HG02943 (cell line): ENCODE data around the gene CCRL2.
"Not testable (repeated sequence)": the region's sequence is repeated elsewhere in the genome, so short reads cannot be mapped to it uniquely, and the experiment has no call there.

Source experiments
- ATAC-seq: cut with Tn5 transposase; IDR thresholded peaks from one replicate; pipeline ENCODE4 v1.9.1; 2021; ENCODE audit warnings: mild to moderate bottlenecking, low read depth, moderate library complexity; ENCODE audit not compliant: unreplicated experiment

Gene CCRL2

GRCh38 chr3:46427404-46427803 lies 20.3 kb downstream of the CCRL2 start:
- ATAC-seq = not testable (repeated sequence)

GRCh38 chr3:46427916-46428833 lies 21.1 kb downstream of the CCRL2 start:
- ATAC-seq = no peak

DNA sequence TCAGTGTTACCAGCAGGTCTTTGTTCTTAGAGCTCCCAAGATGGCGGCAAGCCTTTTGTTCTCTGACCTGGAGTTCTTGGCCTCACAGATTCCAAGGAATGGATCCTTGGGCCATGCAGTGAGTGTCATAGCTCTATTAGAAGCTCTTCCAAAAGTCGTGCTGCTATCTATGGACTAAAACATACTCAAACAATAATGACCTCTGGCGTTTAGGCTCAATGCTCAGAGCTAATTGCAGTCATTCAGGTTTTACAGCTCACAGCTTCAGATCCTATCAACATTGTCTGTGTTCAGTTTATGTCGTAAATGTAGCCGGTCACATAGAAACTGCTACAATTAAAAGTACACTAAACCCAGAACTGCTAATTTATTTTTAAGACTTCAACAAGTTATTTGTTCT lies 22.2 kb downstream of the CCRL2 start:
- no peak for ATAC-seq

GRCh38 chr3:46429671-46430070 lies 22.6 kb downstream of the CCRL2 start:
- ATAC-seq = no peak

GRCh38 chr3:46430879-46431278 lies 23.8 kb downstream of the CCRL2 start:
- not testable (repeated sequence) for ATAC-seq

DNA sequence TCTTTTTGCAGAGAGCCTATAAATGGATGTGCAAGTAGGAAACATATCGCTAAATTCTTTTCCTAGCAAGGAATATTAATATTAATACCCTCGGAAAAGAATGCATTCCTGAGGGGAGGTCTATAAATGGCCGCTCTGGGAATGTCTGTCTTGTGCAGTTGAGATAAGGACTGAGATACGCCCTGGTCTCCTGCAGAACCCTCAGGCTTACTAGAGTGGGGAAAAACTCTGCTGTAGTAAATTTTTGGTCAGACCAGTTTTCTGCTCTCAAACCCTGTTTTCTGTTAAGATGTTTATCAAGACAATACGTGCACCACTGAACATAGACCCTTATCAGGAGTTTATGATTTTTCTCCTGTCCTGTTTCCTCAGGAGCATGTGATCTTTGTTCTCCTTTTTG lies 24.8 kb downstream of the CCRL2 start:
- ATAC-seq = not testable (repeated sequence)

DNA sequence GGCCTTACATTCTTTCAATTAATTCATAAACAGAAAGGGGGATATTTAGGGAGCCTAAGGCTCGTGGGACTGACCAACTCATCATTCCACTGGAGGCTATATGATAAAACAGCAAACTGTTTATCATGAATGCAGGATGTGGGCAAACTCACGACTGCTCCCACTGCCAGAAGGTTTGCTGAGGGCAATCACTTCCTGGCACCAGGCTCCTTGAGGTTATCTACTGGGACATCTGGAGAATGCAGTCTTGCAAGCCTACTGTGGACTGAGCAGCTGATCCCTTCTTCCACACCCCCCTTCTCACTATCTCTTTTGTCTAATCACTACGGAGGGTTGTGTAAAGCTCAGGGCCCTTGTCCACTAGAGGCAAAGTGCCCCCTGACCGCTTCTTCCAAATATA lies 26.1 kb downstream of the CCRL2 start:
- ATAC-seq = not testable (repeated sequence)

- ATAC-seq = no peak
Observed at GRCh38 chr3:46433841-46434240, 26.8 kb downstream of the CCRL2 start.

DNA sequence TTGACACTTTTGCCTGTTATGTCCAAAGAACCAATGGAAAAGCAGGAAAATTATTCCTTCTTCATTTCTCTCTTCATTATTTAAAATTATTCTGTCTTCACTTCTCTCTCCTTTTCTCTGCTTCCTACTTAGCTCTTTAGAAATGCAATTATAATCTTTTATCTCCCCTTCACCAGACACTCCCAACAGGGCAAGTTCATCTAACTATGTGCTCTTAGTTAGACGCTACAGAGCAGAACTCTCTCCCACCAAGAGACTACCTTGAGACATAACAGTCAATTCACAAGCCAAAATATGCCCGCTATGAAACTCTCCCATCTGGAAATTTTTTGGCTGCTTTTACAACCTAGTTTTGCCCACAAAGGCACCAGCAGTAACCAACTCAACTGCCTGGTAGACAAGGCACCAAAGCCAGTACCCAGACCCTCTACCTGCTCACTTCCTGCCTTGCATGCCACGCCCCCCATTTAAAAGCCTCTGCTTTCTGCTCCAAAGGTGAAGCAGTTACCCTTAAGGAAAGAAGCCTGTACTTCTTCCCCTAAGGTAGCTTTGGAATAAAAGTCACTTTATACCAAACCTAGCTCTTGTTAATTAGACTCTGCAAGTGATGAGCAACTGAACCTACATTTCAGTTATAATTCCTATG lies 28.1 kb downstream of the CCRL2 start:
- no peak for ATAC-seq

DNA sequence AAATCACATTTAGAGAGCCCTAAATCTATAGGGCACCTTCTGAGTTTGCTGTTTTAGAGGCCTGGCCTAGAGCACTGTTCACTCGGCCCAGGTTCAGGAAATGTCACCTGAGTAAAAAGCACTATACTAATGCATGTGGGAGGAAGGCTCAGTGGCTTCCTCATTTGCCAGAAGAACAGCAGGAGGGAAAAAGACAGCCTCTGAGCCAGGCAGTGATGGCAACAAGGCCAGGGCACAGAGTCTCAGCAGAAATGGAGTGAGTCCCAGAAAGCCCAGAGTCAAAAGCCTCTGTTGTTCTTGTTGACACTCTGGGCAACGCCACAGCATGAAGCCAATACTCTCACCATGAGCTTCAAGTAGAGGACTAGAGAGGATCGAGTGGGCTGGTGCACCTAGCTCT lies 31.8 kb downstream of the CCRL2 start:
- ATAC-seq = no peak

- ATAC-seq = no peak
Observed at GRCh38 chr3:46440531-46441294, 33.7 kb downstream of the CCRL2 start.

DNA sequence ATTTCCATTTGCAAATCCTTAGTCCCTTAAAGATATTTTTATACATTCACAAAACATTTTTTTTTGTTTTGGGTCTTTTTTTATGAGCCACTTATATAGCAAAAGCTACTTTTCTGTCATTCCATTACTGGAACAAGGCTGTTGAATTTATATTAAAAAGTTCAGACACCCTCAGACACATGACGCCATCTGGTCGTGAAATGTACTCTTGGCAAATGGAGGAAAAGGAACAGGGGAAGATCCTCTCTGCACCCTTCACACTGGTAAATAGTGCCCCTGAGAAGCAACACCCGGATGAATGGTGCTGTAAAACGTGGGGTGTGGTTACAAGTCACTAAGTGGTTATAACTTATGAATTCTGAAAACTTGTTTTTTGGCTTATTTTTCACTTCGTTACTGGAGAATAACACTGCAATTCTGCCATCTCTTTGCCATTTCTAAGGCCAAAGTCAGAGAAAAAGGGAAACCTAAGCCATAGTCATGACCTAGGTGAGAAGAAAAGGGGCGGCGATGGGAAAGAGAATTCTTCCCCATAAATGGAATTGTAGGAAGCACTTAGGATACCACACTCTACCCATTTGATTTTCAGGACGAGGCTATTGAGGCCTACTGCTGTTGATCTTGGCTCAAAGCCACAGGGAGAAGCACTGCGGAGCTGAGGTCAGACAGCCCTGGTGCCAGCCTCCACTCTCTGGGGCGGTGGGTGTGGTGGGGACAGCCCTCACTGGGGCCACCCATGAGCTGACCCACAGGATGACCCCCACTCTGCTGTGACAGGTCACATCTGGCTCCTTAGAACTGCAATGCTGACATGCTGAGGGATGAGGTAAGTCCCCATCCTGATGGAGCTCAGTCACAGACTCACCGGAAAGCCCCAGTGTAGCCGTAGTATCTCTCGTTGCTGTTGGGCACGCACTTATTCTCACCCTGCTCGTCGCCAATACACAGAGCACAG lies 35.8 kb downstream of the CCRL2 start:
- no peak for ATAC-seq

GRCh38 chr3:46447228-46447985 lies 40.3 kb downstream of the CCRL2 start:
- no peak for ATAC-seq

GRCh38 chr3:46448721-46449120 lies 41.7 kb downstream of the CCRL2 start:
- no peak for ATAC-seq

GRCh38 chr3:46449755-46450552 lies 42.9 kb downstream of the CCRL2 start:
- no peak for ATAC-seq

GRCh38 chr3:46453526-46454208 lies 46.6 kb downstream of the CCRL2 start:
- ATAC-seq = no peak

GRCh38 chr3:46454209-46454595 lies 47.1 kb downstream of the CCRL2 start:
- no peak for ATAC-seq

DNA sequence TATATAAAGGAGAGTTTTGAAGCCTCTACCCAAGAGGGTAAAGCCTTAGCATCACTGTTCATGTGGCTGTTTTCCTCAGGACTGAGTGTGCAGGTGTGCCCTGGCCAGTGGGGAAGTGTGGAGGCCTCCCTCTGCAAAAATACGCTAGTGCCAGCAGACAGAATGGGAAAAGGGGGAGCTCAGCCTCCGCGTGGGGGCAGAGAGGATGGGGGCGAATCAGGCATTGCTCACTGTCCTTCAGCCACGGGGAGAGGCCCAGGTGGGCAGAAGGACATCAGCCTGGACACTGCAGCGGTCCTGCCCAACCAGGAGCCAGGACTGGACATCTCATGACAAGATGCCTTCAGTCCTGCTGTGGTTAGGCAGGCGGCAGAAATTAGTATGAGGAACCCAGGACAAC lies 47.5 kb downstream of the CCRL2 start:
- ATAC-seq = no peak
